Tibial nerve (tissue), 4 donors: Measurements from ENCODE around the gene SLC17A8.

Source experiments
- EP300 ChIP-seq, 2 donors: sonication (generic); formaldehyde crosslinking; IDR thresholded peaks; one replicate each; pipeline ENCODE4 v1.6.1; 2017; ENCODE audit warnings: antibody characterized with exemption in 2 of 2, mild to moderate bottlenecking in 1 of 2
- TF ChIP-seq, protein P1 (sequence below), 5 experiments: fragments of 200-600 bp in 3 of 5; fragments of 450-650 bp in 2 of 5; sonication (generic) in 3 of 5; IDR thresholded peaks; one replicate each; pipeline ENCODE4 v1.5.1; 2016 to 2019; ENCODE audit warnings: antibody characterized with exemption in 5 of 5, mild to moderate bottlenecking in 3 of 5, moderate library complexity in 2 of 5

GRCh38 chr12:100426145-100426544 lies 69.3 kb downstream of the SLC17A8 start:
- TF ChIP-seq, protein P1, sequence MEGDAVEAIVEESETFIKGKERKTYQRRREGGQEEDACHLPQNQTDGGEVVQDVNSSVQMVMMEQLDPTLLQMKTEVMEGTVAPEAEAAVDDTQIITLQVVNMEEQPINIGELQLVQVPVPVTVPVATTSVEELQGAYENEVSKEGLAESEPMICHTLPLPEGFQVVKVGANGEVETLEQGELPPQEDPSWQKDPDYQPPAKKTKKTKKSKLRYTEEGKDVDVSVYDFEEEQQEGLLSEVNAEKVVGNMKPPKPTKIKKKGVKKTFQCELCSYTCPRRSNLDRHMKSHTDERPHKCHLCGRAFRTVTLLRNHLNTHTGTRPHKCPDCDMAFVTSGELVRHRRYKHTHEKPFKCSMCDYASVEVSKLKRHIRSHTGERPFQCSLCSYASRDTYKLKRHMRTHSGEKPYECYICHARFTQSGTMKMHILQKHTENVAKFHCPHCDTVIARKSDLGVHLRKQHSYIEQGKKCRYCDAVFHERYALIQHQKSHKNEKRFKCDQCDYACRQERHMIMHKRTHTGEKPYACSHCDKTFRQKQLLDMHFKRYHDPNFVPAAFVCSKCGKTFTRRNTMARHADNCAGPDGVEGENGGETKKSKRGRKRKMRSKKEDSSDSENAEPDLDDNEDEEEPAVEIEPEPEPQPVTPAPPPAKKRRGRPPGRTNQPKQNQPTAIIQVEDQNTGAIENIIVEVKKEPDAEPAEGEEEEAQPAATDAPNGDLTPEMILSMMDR (IDR thresholded peaks at IDR 0.05): no peak
- no peak for TF ChIP-seq EP300 (IDR thresholded peaks at IDR 0.05)
